Endothelial cell of umbilical vein (primary cell): Measurements from ENCODE around the gene TOMM6. TPM values are rescaled to one million over a fixed set of nuclear protein-coding genes. Genes with fewer than 3 reads are reported as not detected.

ENCODE experiments used
- BruUV-seq: library from RNA; stranded (reverse); fragments of 400-500 nt; replicated peaks from 2 replicates; lab custom pipeline; 2021; lab: Mats Ljungman, UMichigan
- CTCF ChIA-PET: fragments of 300-600, 350-600 bp; sonication (Branson Sonifier 250); formaldehyde crosslinking; loops from one replicate; lab custom pipeline; 2021; ENCODE audit warnings: antibody characterized with exemption, inconsistent platforms; lab: Charles Lee
- POLR2A ChIA-PET: fragments of 300-600, 350-600 bp; sonication (Branson Sonifier 250); formaldehyde crosslinking; loops from one replicate; lab custom pipeline; 2021; ENCODE audit warnings: antibody characterized with exemption, inconsistent platforms; lab: Charles Lee
- DNase-seq: peaks from one replicate; pipeline ENCODE4 v3.0.0-alpha.2; 2011; ENCODE audit warnings: low read depth, low spot score
- FAIRE-seq: peaks from 2 replicates; lab custom pipeline; 2011; peaks lifted over from hg19 to GRCh38; lab: Jason Lieb, UNC
- H2AFZ ChIP-seq: 2 replicates; pipeline ENCODE4 v1.6.0; 2012; ENCODE audit warnings: low read depth, low read length, control low read depth, inconsistent platforms
- H3K27ac ChIP-seq: 2 replicates; pipeline ENCODE4 v1.5.1; 2011; ENCODE audit warnings: low read depth, mild to moderate bottlenecking, control low read depth, low read length, moderate library complexity; ENCODE audit not compliant: insufficient read depth
- H3K27me3 ChIP-seq, 2 experiments: 2 replicates each; pipeline versions ENCODE4 v1.6.0 to v1.6.1; 2011; ENCODE audit warnings: low read length in 2 of 2, mixed read lengths in 1 of 2; ENCODE audit not compliant: control insufficient read depth in 2 of 2, insufficient read depth in 2 of 2
- H3K36me3 ChIP-seq, 2 experiments: 2 replicates in 1 of 2; 3 replicates in 1 of 2; pipeline ENCODE4 v1.5.1; 2011; ENCODE audit warnings: low read length in 2 of 2, mild to moderate bottlenecking in 1 of 2, moderate library complexity in 1 of 2; ENCODE audit not compliant: control insufficient read depth in 2 of 2, insufficient read depth in 2 of 2; ENCODE audit errors: extremely low read depth in 1 of 2
- H3K4me1 ChIP-seq: 3 replicates; pipeline ENCODE4 v1.5.1; 2011; ENCODE audit warnings: mild to moderate bottlenecking, low read length; ENCODE audit not compliant: control insufficient read depth, insufficient read depth; ENCODE audit errors: extremely low read depth
- H3K4me2 ChIP-seq: 2 replicates; pipeline ENCODE4 v1.6.1; 2011; ENCODE audit warnings: low read length, control low read depth, mixed read lengths; ENCODE audit not compliant: insufficient read depth
- H3K4me3 ChIP-seq, 3 experiments: fragments of 200-600 bp in 1 of 3; sonication (generic), shearing (Covaris generic) in 1 of 3; replicated peaks in 1 of 3; 2 replicates each; pipeline ENCODE4 v1.5.1; 2011 to 2016; ENCODE audit warnings: control low read depth in 3 of 3, low read length in 3 of 3, mild to moderate bottlenecking in 2 of 3, inconsistent platforms in 1 of 3, low read depth in 1 of 3, moderate library complexity in 1 of 3; ENCODE audit not compliant: insufficient read depth in 1 of 3
- H3K79me2 ChIP-seq: 2 replicates; pipeline ENCODE4 v1.6.0; 2012; ENCODE audit warnings: low read length, inconsistent platforms; ENCODE audit not compliant: control insufficient read depth, insufficient read depth
- H3K9ac ChIP-seq: replicated peaks from 2 replicates; pipeline ENCODE3; 2011; ENCODE audit warnings: low read length, control low read depth; ENCODE audit not compliant: insufficient read depth; ENCODE audit errors: extremely low read depth
- H3K9me1 ChIP-seq: replicated peaks from 3 replicates; pipeline ENCODE4 v1.6.0; 2011; ENCODE audit warnings: mild to moderate bottlenecking, low read length; ENCODE audit not compliant: control insufficient read depth, insufficient read depth; ENCODE audit errors: extremely low read depth
- H3K9me3 ChIP-seq: replicated peaks from 2 replicates; pipeline ENCODE4 v1.5.1; 2012; ENCODE audit warnings: low read length, inconsistent platforms; ENCODE audit not compliant: control insufficient read depth, insufficient read depth
- H4K20me1 ChIP-seq: replicated peaks from 2 replicates; pipeline ENCODE3; 2011; ENCODE audit warnings: mild to moderate bottlenecking, low read length; ENCODE audit not compliant: control insufficient read depth, insufficient read depth; ENCODE audit errors: extremely low read depth
- EZH2 ChIP-seq: IDR thresholded peaks from 2 replicates; pipeline ENCODE4 v1.6.1; 2012; ENCODE audit warnings: borderline replicate concordance, low read depth, mild to moderate bottlenecking, moderate library complexity, low read length, inconsistent platforms; ENCODE audit not compliant: severe bottlenecking
- FOS ChIP-seq: IDR thresholded peaks from 2 replicates; pipeline ENCODE4 v1.6.1; 2011; ENCODE audit warnings: mild to moderate bottlenecking, low read length, moderate library complexity, borderline replicate concordance; ENCODE audit not compliant: insufficient read depth
- GATA2 ChIP-seq: IDR thresholded peaks from 2 replicates; pipeline ENCODE4 v1.7.0; 2011; ENCODE audit warnings: low read depth, mild to moderate bottlenecking, moderate library complexity, mixed read lengths, low read length; ENCODE audit not compliant: insufficient read length, insufficient read depth
- JUN ChIP-seq: IDR thresholded peaks from 2 replicates; pipeline ENCODE4 v1.6.1; 2011; ENCODE audit warnings: borderline replicate concordance, low read depth; ENCODE audit not compliant: insufficient read length, insufficient read depth
- MAX ChIP-seq: IDR thresholded peaks from 2 replicates; pipeline ENCODE4 v1.6.1; 2011; ENCODE audit not compliant: insufficient read depth, insufficient read length
- MYC ChIP-seq: IDR thresholded peaks from one replicate; pipeline ENCODE4 v1.6.1; 2011; ENCODE audit warnings: mild to moderate bottlenecking, low read depth, low read length
- POLR2A ChIP-seq: IDR thresholded peaks from 2 replicates; pipeline ENCODE4 v1.6.1; 2012; ENCODE audit warnings: low read depth, mild to moderate bottlenecking, control low read depth, low read length
- POLR2AphosphoS5 ChIP-seq: IDR thresholded peaks from 2 replicates; pipeline ENCODE4 v1.6.1; 2012; ENCODE audit warnings: low read depth, mild to moderate bottlenecking, control low read depth, low read length, moderate library complexity; ENCODE audit not compliant: insufficient read depth
- dilution Hi-C: fragments of 300-500 bp; cut with MboI; formaldehyde crosslinking; loops from one replicate; pipeline ENCODE4 v1.15.0; 2019; ENCODE audit warnings: low sequenced_read_pairs; ENCODE audit not compliant: extremely low pct_ligation_motif_present
- intact Hi-C: fragments of 100-400 bp; cut with micrococcal nuclease; formaldehyde crosslinking; loops from one replicate; pipeline ENCODE4 v1.10.0; 2022
- polyA plus RNA-seq, 4 experiments: library from polyadenylated mRNA; depleted of rRNA in 3 of 4; stranded (reverse) in 3 of 4; unstranded in 1 of 4; fragments of >200 nt; gene quantifications; 2 replicates each; pipeline versions ENCODE4 v1.2.1 to v1.2.3, GENCODE V29; 2011 to 2012; ENCODE audit warnings: missing spikeins in 1 of 4
- total RNA-seq: library from RNA; stranded (reverse); gene quantifications from 2 replicates; pipeline ENCODE4 v1.2.3, GENCODE V29; 2021
- TF ChIP-seq, protein P1 (sequence below), 2 donors: IDR thresholded peaks; 1 replicate in 1 of 2; 2 replicates in 1 of 2; pipeline ENCODE4 v1.5.1; 2011; ENCODE audit warnings: low read length in 2 of 2, mild to moderate bottlenecking in 2 of 2, moderate library complexity in 2 of 2, control low read depth in 1 of 2, inconsistent platforms in 1 of 2, low read depth in 1 of 2; ENCODE audit not compliant: insufficient read depth in 1 of 2; ENCODE audit errors: extremely low read depth in 1 of 2

Gene TOMM6
- total and polyA plus RNA-seq, 2 donors (not counting 3 experiments of a cell fraction or from before 2014, with no cell fraction given) = 233 to 527 TPM

DNA sequence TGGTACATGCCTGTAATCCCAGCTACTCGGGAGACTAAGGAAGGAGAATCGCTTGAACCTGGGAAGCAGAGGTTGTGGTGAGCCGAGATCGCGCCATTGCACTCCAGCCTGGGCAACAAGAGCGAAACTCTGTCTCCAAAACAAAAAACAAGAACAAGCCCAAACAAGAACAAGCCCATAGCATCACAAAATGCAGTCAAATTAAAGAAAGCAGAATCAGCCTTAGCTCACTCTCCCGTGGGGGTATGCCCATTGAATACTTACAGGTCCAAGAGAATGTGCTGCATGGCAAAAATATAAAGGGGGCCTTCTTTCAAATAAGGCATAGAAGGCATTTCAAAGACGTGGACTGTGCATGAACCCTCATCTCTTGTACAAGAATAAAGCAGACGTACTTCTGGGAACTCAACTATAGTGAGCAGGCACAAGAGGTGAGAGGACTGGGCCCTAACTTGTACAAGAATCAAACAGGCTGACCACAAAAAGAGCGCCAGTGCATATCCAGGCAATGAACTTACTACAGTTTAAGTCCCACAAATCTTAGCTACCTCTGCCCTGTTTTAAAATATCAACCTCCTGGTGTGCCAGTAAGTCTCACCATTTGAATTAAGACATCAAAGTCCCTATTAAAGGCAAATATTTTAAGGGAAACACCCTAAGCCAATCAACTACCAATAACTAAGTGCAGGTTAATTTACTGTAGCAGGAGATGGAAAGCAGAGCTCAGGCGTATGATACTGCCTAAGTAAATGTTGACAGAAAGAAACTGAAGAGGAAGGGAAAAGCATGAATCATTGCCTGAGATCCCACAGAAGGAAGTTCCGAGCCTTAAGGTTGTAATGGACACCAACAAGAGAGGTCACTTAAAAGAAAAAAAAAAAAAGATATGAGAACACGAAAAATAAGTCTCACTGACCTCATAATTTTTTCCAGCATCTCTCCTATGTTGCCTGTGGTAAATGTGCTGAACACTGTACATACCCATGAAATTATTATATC is 37.4 kb downstream of the TOMM6 start:
- Histone ChIP-seq H3K27me3 (no peaks in the 10 kb centered on the region), H3K4me2 (peak overlapping the region; percentile 83), H3K36me3 (no peaks in the 10 kb centered on the region), H3K9me1 (no peaks in the 10 kb centered on the region), H3K9ac (no peak overlapping the region), H2AFZ (peak overlapping the region; percentile 20), H3K4me1 (peaks cover 14% of the 10 kb centered on the region), H3K4me3 (peak overlapping the region in 1 of 3 experiments; percentile 8), H3K9me3 (no peaks in the 10 kb centered on the region), H4K20me1 (no peaks in the 10 kb centered on the region), H3K79me2 (no peaks in the 10 kb centered on the region), H3K27ac (peak overlapping the region; percentile 6)
- peak; percentile 25 for TF ChIP-seq POLR2A
- peak; percentile 37 for TF ChIP-seq JUN
- no peak for TF ChIP-seq MAX
- TF ChIP-seq, protein P1, sequence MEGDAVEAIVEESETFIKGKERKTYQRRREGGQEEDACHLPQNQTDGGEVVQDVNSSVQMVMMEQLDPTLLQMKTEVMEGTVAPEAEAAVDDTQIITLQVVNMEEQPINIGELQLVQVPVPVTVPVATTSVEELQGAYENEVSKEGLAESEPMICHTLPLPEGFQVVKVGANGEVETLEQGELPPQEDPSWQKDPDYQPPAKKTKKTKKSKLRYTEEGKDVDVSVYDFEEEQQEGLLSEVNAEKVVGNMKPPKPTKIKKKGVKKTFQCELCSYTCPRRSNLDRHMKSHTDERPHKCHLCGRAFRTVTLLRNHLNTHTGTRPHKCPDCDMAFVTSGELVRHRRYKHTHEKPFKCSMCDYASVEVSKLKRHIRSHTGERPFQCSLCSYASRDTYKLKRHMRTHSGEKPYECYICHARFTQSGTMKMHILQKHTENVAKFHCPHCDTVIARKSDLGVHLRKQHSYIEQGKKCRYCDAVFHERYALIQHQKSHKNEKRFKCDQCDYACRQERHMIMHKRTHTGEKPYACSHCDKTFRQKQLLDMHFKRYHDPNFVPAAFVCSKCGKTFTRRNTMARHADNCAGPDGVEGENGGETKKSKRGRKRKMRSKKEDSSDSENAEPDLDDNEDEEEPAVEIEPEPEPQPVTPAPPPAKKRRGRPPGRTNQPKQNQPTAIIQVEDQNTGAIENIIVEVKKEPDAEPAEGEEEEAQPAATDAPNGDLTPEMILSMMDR (IDR thresholded peaks at IDR 0.05; ENCODE audit: extremely low read depth in 1 of 2, insufficient read depth in 1 of 2, low read depth in 1 of 2, low read length in 2 of 2) = no peak
- TF ChIP-seq POLR2AphosphoS5 = no peak
- TF ChIP-seq MYC = no peak
- peak; percentile 74 for TF ChIP-seq FOS
- TF ChIP-seq GATA2 = no peak
- no peak for TF ChIP-seq EZH2
- dilution Hi-C loops (no loop called here), intact Hi-C loops (loop anchor here (1.0 kb wide), 1 partner anchor 38 kb away; the partner anchor contains the start of gene TOMM6)
- FAIRE-seq = peak; percentile 94
- POLR2A ChIA-PET = no interaction called here
- peak; percentile 95 for DNase-seq
- BruUV-seq = no TSS peak
- CTCF ChIA-PET = interaction anchor here (0.5 to 2.5 kb wide), 8 partner anchors 11 to 220 kb away, joined by 3 to 8 read pairs (median 4); partner anchors contain the start of genes BYSL, MED20 and TOMM6
